HG02763 (cell line): ENCODE results near the gene OR6J1.
"Not testable (repeated sequence)": the region's sequence is repeated elsewhere in the genome, so short reads cannot be mapped to it uniquely, and the experiment has no call there.

Experiments used
- ATAC-seq: cut with Tn5 transposase; IDR thresholded peaks from one replicate; pipeline ENCODE4 v1.9.1; 2021; ENCODE audit warnings: mild to moderate bottlenecking, moderate library complexity; ENCODE audit not compliant: unreplicated experiment

Gene OR6J1

GRCh38 chr14:22651586-22651985 lies 7.4 kb upstream of the OR6J1 start:
- no peak for ATAC-seq

DNA sequence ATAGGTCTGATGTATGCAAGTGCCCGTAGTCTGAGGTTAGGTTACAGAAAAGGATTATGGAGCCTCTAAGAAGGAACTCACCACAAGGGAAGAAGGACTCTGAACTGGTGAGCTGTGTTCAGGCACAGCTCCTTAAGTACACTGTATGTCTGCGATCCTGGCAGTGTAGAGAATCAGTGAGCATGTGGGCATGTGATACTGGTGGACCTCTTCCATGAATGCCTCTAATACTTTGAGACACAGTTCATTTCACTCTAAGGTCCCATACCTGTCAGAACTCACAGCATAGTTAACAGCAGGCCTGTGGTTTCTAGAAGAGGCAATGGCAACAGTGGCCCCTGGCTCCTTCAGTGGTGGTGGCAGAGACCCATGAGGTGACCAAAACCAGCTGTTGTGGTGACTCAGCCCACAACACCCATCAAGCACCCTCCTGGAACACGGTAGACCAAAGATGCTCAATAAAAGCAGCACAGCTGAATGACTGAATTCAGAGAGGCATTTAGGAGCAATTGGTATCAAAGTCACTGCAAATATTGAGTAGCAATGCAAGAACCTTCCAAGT lies 6.9 kb upstream of the OR6J1 start:
- peak; percentile 41 for ATAC-seq

GRCh38 chr14:22650046-22650739 lies 6.0 kb upstream of the OR6J1 start:
- ATAC-seq: no peak

- ATAC-seq: no peak
Measured at GRCh38 chr14:22648506-22648905, 4.4 kb upstream of the OR6J1 start.

GRCh38 chr14:22646570-22647254 lies 2.6 kb upstream of the OR6J1 start:
- no peak for ATAC-seq

DNA sequence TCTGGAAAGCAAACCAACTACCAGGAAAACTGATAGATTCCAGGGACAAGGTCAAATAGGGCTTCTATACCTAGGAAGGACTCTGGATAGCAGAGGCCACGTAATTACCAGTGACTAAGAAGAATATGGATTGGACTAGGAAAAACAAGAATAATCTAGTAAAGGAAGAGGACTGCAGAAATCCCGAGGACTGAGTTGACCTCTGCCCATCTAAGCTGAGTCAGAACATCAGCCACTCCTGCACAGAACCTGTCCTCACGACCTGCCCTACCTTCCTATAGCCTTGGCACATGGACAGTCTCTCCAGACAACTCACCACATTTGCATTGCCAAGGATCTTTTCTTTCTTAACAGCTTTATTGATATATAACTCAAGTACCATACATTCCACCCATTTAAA lies 2.3 kb downstream of the OR6J1 start:
- ATAC-seq: no peak

DNA sequence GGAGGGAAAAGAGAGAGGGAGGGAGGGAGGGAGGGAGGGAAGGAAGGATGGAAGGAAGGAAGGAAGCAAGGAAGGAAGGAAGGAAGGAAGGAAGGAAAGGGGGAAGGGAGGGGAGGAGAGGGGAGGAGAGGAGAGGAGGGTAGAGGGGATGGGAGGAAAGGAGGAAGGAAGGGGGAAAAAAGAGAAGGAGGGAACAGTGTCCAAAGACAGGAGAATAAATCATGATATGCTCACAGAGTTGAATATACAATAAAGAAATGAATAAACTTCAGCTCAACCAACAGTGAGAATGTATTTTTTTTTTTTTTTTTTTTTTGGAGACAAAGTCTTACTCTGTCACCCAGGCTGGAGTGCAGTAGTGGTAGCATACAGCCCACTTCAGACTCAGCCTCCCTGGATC lies 4.0 kb downstream of the OR6J1 start:
- no peak for ATAC-seq

- not testable (repeated sequence) for ATAC-seq
Measured at GRCh38 chr14:22635980-22636379, 8.2 kb downstream of the OR6J1 start.

DNA sequence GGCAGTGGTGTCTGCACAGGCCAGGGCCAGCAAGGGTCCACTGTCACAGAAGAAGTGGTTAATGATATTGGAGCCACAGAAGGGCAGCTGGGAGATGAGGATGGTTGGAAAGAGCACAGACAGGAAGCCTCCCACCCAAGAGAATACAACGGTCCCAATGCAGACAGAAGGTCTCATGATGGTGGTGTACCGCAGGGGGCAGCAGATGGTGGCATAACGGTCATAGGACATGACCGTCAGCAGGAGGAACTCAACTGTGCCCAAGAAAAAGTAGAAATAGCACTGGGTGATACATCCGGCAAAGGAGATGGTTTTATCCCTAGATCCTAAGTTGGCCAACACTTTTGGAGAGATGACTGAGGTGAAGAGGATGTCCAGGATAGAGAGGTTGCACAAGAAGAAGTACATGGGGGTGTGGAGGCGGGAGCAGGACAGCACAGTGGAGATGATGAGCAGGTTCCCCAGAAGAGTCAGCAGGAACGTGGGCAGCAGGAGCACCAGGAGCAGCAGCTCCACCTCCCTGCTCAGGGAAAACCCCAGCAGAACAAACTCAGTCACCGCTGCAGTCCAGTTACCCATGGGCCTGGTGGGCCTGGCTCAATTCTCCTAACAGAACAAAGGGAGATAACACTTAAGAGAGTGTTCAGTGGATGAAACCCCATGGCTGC lies 9.8 kb downstream of the OR6J1 start:
- no peak for ATAC-seq

DNA sequence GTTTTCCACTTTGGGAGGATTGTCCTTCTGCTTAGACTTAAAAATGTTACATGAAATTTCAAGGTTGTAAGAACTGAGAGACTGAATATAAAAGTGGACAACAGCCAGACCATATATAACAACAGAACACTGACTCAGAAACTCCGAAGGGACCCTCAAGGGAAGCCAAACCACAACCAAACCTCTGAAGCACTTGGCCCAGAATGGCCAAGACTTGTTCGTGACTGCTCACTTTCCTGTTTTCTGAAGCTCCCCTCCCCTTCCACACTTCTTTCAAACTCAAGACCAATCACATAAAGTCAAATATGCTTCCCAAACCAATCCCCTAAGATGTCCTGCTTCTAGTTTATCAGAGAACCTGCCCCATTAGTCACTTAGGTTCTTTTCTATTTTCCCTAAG lies 13.7 kb downstream of the OR6J1 start:
- ATAC-seq: no peak

DNA sequence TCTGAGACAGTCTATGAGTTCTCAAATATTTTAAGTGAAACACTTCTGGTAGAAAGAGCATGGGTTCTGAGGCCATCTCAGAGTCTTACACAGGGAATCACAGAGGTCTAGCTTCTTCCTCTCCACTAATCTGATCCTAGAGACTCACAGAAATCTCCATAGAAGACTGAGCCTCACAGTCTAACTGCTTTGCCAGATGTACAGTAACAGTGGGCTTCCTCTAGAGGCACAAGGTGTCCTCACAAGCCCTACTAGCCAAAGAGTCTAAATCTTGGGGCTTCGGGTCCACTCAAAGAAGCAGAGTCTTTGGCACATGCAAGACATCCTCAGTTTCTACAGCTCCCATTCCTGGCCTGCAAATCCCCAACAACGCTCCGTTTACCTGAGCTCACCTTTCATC lies 14.1 kb downstream of the OR6J1 start:
- no peak for ATAC-seq

DNA sequence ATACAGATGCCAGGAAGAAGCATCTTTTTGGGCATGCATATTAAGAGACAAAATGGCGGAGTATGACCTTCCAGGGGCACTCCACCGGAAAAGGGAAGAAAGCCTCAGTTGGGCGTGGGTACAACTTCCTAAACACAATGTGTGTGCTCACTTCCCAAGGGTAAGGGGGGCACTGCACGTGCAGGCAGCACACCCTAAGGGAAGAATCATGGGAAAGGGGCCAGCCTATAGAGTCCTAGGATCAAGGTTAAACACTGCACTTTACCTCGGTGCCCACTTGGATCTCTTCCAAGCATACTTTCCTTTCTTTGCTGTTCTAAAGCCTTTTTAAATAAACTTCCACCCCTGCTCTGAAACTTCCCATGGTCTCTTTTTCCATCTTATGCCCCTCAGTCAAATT lies 14.8 kb downstream of the OR6J1 start:
- ATAC-seq: no peak

- ATAC-seq: no peak
Measured at GRCh38 chr14:22627506-22628263, 16.5 kb downstream of the OR6J1 start.

DNA sequence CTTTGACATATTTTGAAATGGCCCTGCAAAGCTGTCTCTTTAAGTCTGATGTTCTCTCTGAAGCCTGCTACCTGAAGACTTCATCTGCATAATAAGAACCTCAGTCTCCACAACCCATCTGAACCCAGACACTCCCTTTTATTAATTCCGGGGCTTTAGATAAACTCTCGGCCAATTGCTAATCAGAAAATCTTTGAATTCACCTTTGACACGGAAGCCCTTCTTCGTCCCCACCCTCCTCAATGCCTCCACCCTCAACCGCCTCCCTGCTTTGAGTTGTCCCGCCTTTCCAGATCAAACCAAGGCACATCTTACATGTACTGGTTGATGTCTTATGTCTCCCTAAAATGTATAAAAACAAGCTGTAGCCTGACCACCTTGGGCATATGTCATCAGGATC lies 17.6 kb downstream of the OR6J1 start:
- ATAC-seq: no peak

- ATAC-seq: no peak
Measured at GRCh38 chr14:22623047-22623446, 21.1 kb downstream of the OR6J1 start.

DNA sequence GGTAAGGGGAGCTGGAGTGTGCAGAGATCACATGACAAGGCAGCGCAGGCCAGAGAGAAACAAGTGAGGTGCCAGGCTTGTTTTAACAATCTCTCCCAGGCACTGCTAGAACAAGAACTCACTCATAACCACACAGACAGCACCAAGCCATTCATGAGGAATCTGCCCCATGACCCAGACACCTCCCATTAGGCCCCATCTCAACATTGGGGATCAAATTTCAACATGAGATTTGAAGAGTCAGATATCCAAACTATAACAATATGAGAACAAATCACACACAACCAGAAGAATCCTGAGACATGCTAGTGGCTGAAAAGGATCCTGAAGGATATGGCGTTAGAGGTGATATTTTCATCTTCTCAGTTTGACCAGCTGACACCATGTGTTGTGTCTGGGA lies 21.9 kb downstream of the OR6J1 start:
- ATAC-seq: no peak

- not testable (repeated sequence) for ATAC-seq
Measured at GRCh38 chr14:22615765-22616164, 28.4 kb downstream of the OR6J1 start.

DNA sequence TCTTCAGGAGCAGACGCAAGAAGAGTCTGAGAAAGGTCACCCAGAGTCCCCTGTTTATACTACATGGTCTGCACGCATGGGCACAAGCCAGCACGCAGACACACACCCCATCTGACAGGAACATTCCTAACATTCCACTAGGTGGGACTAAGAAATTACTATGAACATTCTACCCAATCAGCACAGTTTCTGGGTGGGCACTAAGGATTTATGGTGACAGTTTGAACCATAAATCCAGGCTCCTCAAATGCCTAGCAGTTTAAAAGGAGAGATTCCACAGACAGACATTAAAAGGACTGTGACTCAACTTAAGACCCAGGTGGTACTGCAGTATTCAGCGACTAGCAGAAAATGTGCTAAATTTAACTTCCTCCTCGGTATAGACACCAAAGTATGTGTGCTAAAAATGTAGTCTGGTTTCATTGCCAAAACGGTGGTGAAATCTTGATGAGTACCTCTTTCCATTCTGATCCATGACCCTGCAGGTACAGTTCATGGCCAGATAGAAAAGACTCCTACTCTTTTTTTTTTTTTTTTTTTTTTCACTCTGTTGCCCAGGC lies 29.8 kb downstream of the OR6J1 start:
- no peak for ATAC-seq

GRCh38 chr14:22613736-22614239 lies 30.4 kb downstream of the OR6J1 start:
- ATAC-seq: no peak

GRCh38 chr14:22613106-22613695 lies 31.0 kb downstream of the OR6J1 start:
- ATAC-seq: no peak
